Gastroesophageal sphincter (tissue), 4 donors: ENCODE data around the gene PFDN1. TPM values are rescaled to one million over a fixed set of nuclear protein-coding genes. Genes with fewer than 3 reads are reported as not detected.

Experiments used
- ATAC-seq: fragments of 150-250 bp; one replicate; pipeline ENCODE4 v1.9.1; 2016; ENCODE audit warnings: mild to moderate bottlenecking, moderate library complexity
- H3K27ac ChIP-seq, 4 donors: fragments of 200-600 bp; sonication (generic) in 3 of 4; 1 replicate in 3 of 4; 2 replicates in 1 of 4; pipeline ENCODE4 v1.5.1; 2016 to 2019
- H3K27me3 ChIP-seq: fragments of 200-600 bp; sonication (generic); one replicate; pipeline ENCODE4 v1.5.1; 2019
- H3K36me3 ChIP-seq, 2 donors: fragments of 200-600 bp; sonication (generic); one replicate each; pipeline ENCODE4 v1.5.1; 2019; ENCODE audit warnings: control low read depth in 1 of 2
- H3K4me1 ChIP-seq, 3 donors: fragments of 200-600 bp; sonication (generic); 1 replicate in 2 of 3; 2 replicates in 1 of 3; pipeline ENCODE4 v1.5.1; 2016 to 2019; ENCODE audit warnings: control low read depth in 2 of 3
- H3K4me3 ChIP-seq, 2 donors: fragments of 200-600 bp; sonication (generic); one replicate each; pipeline ENCODE4 v1.5.1; 2019; ENCODE audit warnings: mild to moderate bottlenecking in 1 of 2, moderate library complexity in 1 of 2
- H3K9me3 ChIP-seq, 3 donors: fragments of 200-600 bp; sonication (generic); one replicate each; pipeline ENCODE4 v1.5.1; 2017 to 2019; ENCODE audit warnings: control low read depth in 2 of 3
- CTCF ChIP-seq, 4 experiments: fragments of 200-600 bp in 2 of 4; fragments of 450-650 bp in 2 of 4; sonication (generic) in 1 of 4; IDR thresholded peaks; one replicate each; pipeline ENCODE4 v1.5.1; 2017 to 2019; ENCODE audit warnings: antibody characterized with exemption in 4 of 4, mild to moderate bottlenecking in 2 of 4, moderate library complexity in 2 of 4
- EP300 ChIP-seq: sonication (generic); formaldehyde crosslinking; IDR thresholded peaks from one replicate; pipeline ENCODE4 v1.6.1; 2017; ENCODE audit warnings: antibody characterized with exemption, mild to moderate bottlenecking
- POLR2A ChIP-seq, 2 donors: fragments of 450-650 bp; IDR thresholded peaks; one replicate each; pipeline ENCODE4 v1.6.1; 2017; ENCODE audit warnings: antibody characterized with exemption in 2 of 2, mild to moderate bottlenecking in 2 of 2, moderate library complexity in 1 of 2
- POLR2AphosphoS5 ChIP-seq: sonication (generic); formaldehyde crosslinking; IDR thresholded peaks from one replicate; pipeline ENCODE4 v1.6.1; 2017; ENCODE audit warnings: antibody characterized with exemption
- WGBS, 2 donors: methylation state at CpG; one replicate each; pipeline ENCODE4 v1.1.5; 2018; ENCODE audit warnings: low coverage in 1 of 2; 5-methylcytosine and 5-hydroxymethylcytosine counted together
- total RNA-seq, 4 donors: library from RNA; depleted of rRNA; stranded (reverse); fragments of >200 nt; gene quantifications; one replicate each; pipeline ENCODE4 v1.1.0, GENCODE V29; 2016

The PFDN1 gene
- total RNA-seq, 4 donors from 2014 or later: 66.1 to 99.7 (median 92.8) TPM

- peaks cover 0 to 15% of the 10 kb centered on the region in 2 donors for H3K36me3 ChIP-seq
- H3K27me3 ChIP-seq: no peaks in the 10 kb centered on the region
- 80 to 92% methylated on average over 1 of the region's 1 CpG for WGBS, 2 donors
- H3K27ac ChIP-seq: peak overlapping the region in 3 of 4 donors; percentile 55 to 61 (median 61)
- H3K9me3 ChIP-seq: no peaks in the 10 kb centered on the region
- peaks cover 0 to 83% (median 15%) of the 10 kb centered on the region in 3 donors for H3K4me1 ChIP-seq
- ATAC-seq: no peak
- no peak overlapping the region for H3K4me3 ChIP-seq
- no peak for TF ChIP-seq POLR2A (IDR thresholded peaks at IDR 0.05)
- TF ChIP-seq EP300: no peak
- no peak for TF ChIP-seq POLR2AphosphoS5
- no peak for TF ChIP-seq CTCF (IDR thresholded peaks at IDR 0.05)
Observed at GRCh38 chr5:140342896-140343295, 40.0 kb upstream of the PFDN1 start.

- no peak for ATAC-seq
- no peak for TF ChIP-seq CTCF (IDR thresholded peaks at IDR 0.05)
- no peak for TF ChIP-seq POLR2A (IDR thresholded peaks at IDR 0.05)
- peak; percentile 35 for TF ChIP-seq POLR2AphosphoS5
- no peak for TF ChIP-seq EP300
- peak overlapping the region in 3 of 4 donors; percentile 55 to 64 (median 61) for H3K27ac ChIP-seq
- no peaks in the 10 kb centered on the region for H3K9me3 ChIP-seq
- peaks cover 0 to 83% (median 12%) of the 10 kb centered on the region in 3 donors for H3K4me1 ChIP-seq
- H3K36me3 ChIP-seq: peaks cover 0 to 15% of the 10 kb centered on the region in 2 donors
- H3K27me3 ChIP-seq: no peaks in the 10 kb centered on the region
- H3K4me3 ChIP-seq: no peak overlapping the region
- 50% methylated on average over 6 of the region's 6 CpGs; no CpG with 5 or more reads in 1 of the 2 donors for WGBS, 2 donors
Observed at GRCh38 chr5:140342287-140342686, 39.4 kb upstream of the PFDN1 start.

- peak overlapping the region in 3 of 4 donors; percentile 55 to 64 (median 61) for H3K27ac ChIP-seq
- TF ChIP-seq EP300 (no peak), POLR2AphosphoS5 (peak; percentile 64), POLR2A (IDR thresholded peaks at IDR 0.05) (no peak), CTCF (IDR thresholded peaks at IDR 0.05) (no peak)
Observed at GRCh38 chr5:140341591-140341990, 38.7 kb upstream of the PFDN1 start.

DNA sequence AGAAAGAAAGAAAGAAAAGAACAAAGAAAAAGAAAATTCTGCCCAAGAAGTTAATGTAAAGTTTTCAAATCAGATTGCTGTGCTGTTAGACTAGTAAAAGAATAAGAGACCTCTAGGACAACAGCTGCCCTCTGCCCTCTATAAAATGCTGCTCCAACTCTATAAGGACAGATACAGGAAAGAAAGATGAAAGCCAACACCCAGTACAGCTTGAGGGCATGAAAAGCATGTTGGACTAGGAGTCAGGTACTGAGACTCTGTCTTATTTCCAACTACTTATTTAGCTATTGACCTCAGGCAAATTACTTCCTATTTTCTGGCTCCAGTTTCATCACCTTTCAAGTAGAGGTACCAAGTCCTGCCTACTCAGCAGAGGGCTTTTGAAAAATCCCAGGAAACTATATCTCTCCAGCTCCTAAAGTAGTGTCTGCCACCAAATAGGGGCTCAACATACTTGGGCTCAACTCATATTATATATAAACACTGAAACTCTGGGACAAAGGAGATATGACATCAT, 37.8 kb upstream of the PFDN1 start:
- H3K4me1 ChIP-seq: peaks cover 0 to 87% (median 14%) of the 10 kb centered on the region in 3 donors
- H3K36me3 ChIP-seq: peaks cover 0 to 20% of the 10 kb centered on the region in 2 donors
- no peaks in the 10 kb centered on the region for H3K9me3 ChIP-seq
- no peaks in the 10 kb centered on the region for H3K27me3 ChIP-seq
- H3K4me3 ChIP-seq: no peak overlapping the region
- no peak for TF ChIP-seq EP300
- no peak for TF ChIP-seq POLR2A (IDR thresholded peaks at IDR 0.05)
- TF ChIP-seq POLR2AphosphoS5: no peak
- no peak for TF ChIP-seq CTCF (IDR thresholded peaks at IDR 0.05)
- no peak for ATAC-seq
- peak overlapping the region in 3 of 4 donors; percentile 27 to 64 (median 61) for H3K27ac ChIP-seq

More at GRCh38 chr5:140341591-140341990, 38.7 kb upstream of the PFDN1 start:
- Histone ChIP-seq H3K4me1 (peaks cover 0 to 83% (median 7%) of the 10 kb centered on the region in 3 donors), H3K4me3 (no peak overlapping the region), H3K27me3 (no peaks in the 10 kb centered on the region), H3K36me3 (peaks cover 0 to 15% of the 10 kb centered on the region in 2 donors), H3K9me3 (no peaks in the 10 kb centered on the region)
- WGBS, 2 donors: 86% methylated on average over 2 of the region's 5 CpGs; no CpG with 5 or more reads in 1 of the 2 donors
- ATAC-seq: peak; percentile 9

GRCh38 chr5:140339636-140340035, 36.7 kb upstream of the PFDN1 start:
- Histone ChIP-seq H3K36me3 (peaks cover 0 to 29% of the 10 kb centered on the region in 2 donors), H3K9me3 (no peaks in the 10 kb centered on the region), H3K27me3 (no peaks in the 10 kb centered on the region), H3K4me3 (no peak overlapping the region), H3K4me1 (peaks cover 0 to 81% (median 14%) of the 10 kb centered on the region in 3 donors), H3K27ac (peak overlapping the region in 1 of 4 donors; percentile 40)
- ATAC-seq: no peak
- TF ChIP-seq EP300 (no peak), POLR2AphosphoS5 (no peak), CTCF (IDR thresholded peaks at IDR 0.05) (no peak), POLR2A (IDR thresholded peaks at IDR 0.05) (no peak)
- 86 to 100% methylated on average over 1 of the region's 4 CpGs for WGBS, 2 donors
